GM23338 (cell line): ENCODE results near the gene TENM4. TPM values are rescaled to one million over a fixed set of nuclear protein-coding genes. Genes with fewer than 3 reads are reported as not detected.

Experiments used
- ATAC-seq: fragments of 200-7000 bp; cut with Tn5 transposase; 3 replicates; pipeline ENCODE4 v1.9.1; 2020
- DNase-seq: peaks from one replicate; pipeline ENCODE4 v3.0.0-alpha.2; 2015; ENCODE audit warnings: low spot score
- H2AFZ ChIP-seq: fragments of 200-600 bp; sonication (generic); 2 replicates; pipeline ENCODE4 v1.8.0; 2016; ENCODE audit warnings: antibody characterized with exemption, mild to moderate bottlenecking, moderate library complexity
- H3F3A ChIP-seq: fragments of 200-600 bp; sonication (generic); replicated peaks from 2 replicates; pipeline ENCODE4 v1.8.0; 2017; ENCODE audit warnings: antibody characterized with exemption, mixed run types, low read depth
- H3K27ac ChIP-seq: fragments of 200-600 bp; sonication (generic); 2 replicates; pipeline ENCODE4 v1.6.1; 2016; ENCODE audit warnings: low read depth
- H3K27me3 ChIP-seq: fragments of 200-600 bp; sonication (generic); 2 replicates; pipeline ENCODE4 v1.8.0; 2016; ENCODE audit warnings: mild to moderate bottlenecking, mixed run types, moderate library complexity; ENCODE audit not compliant: insufficient read depth
- H3K36me3 ChIP-seq: fragments of 200-600 bp; sonication (generic); 2 replicates; pipeline ENCODE4 v1.8.0; 2016; ENCODE audit warnings: mild to moderate bottlenecking; ENCODE audit not compliant: insufficient read depth
- H3K4me1 ChIP-seq: fragments of 200-600 bp; sonication (generic); 2 replicates; pipeline ENCODE4 v1.8.0; 2016; ENCODE audit warnings: mild to moderate bottlenecking, moderate library complexity; ENCODE audit not compliant: insufficient read depth
- H3K4me2 ChIP-seq: fragments of 200-600 bp; sonication (generic); 2 replicates; pipeline ENCODE4 v1.7.1; 2017; ENCODE audit warnings: mixed run types
- H3K4me3 ChIP-seq: fragments of 200-600 bp; sonication (generic); 2 replicates; pipeline ENCODE4 v1.6.1; 2016; ENCODE audit warnings: mixed run types
- H3K79me2 ChIP-seq: fragments of 200-600 bp; sonication (generic); replicated peaks from 2 replicates; pipeline ENCODE4 v1.8.0; 2017; ENCODE audit warnings: mild to moderate bottlenecking; ENCODE audit not compliant: insufficient read depth
- H3K9me2 ChIP-seq: fragments of 200-600 bp; sonication (generic); 2 replicates; pipeline ENCODE4 v1.8.0; 2017; ENCODE audit not compliant: insufficient read depth
- H4K20me1 ChIP-seq: fragments of 200-600 bp; sonication (generic); replicated peaks from 2 replicates; pipeline ENCODE4 v1.8.0; 2017; ENCODE audit warnings: mild to moderate bottlenecking; ENCODE audit not compliant: insufficient read depth
- H3K27ac Mint-ChIP-seq: 2 replicates; pipeline ENCODE4 v1.8.0; 2020; ENCODE audit warnings: inconsistent platforms, mild to moderate bottlenecking, moderate library complexity, mixed read lengths
- H3K27me3 Mint-ChIP-seq: 3 replicates; pipeline ENCODE4 v1.8.0; 2022; ENCODE audit warnings: low read depth, mild to moderate bottlenecking, moderate library complexity, mixed read lengths, inconsistent platforms; ENCODE audit not compliant: insufficient read depth, poor library complexity
- H3K36me3 Mint-ChIP-seq: 3 replicates; pipeline ENCODE4 v1.8.0; 2021; ENCODE audit warnings: low read depth, mild to moderate bottlenecking, inconsistent platforms, moderate library complexity, mixed read lengths
- H3K4me1 Mint-ChIP-seq: 3 replicates; pipeline ENCODE4 v1.8.0; 2020; ENCODE audit warnings: mild to moderate bottlenecking, inconsistent platforms, mixed read lengths
- H3K4me3 Mint-ChIP-seq: 3 replicates; pipeline ENCODE4 v1.8.0; 2021; ENCODE audit warnings: moderate library complexity, mild to moderate bottlenecking, inconsistent platforms, mixed read lengths
- H3K9me3 Mint-ChIP-seq: 3 replicates; pipeline ENCODE4 v1.8.0; 2020; ENCODE audit warnings: moderate library complexity, mild to moderate bottlenecking, inconsistent platforms, mixed read lengths
- CREB1 ChIP-seq: fragments of 250-450 bp; sonication (Bioruptor Pico); IDR thresholded peaks from 2 replicates; pipeline ENCODE4 v1.5.0; 2020; ENCODE audit warnings: low read depth, mild to moderate bottlenecking, moderate library complexity
- ETS1 ChIP-seq: IDR thresholded peaks from 2 replicates; pipeline ENCODE4 v1.6.1; 2016; ENCODE audit warnings: antibody characterized with exemption
- EZH2 ChIP-seq: fragments of 200-600 bp; sonication (generic); IDR thresholded peaks from one replicate; pipeline ENCODE4 v1.8.0; 2017; ENCODE audit warnings: antibody characterized with exemption, mild to moderate bottlenecking, low read depth; ENCODE audit not compliant: unreplicated experiment
- JUNB ChIP-seq: IDR thresholded peaks from one replicate; pipeline ENCODE4 v1.6.1; 2016; ENCODE audit warnings: antibody characterized with exemption; ENCODE audit not compliant: unreplicated experiment
- NANOG ChIP-seq: IDR thresholded peaks from 2 replicates; pipeline ENCODE4 v1.6.1; 2016; ENCODE audit warnings: antibody characterized with exemption, borderline replicate concordance
- POLR2AphosphoS5 ChIP-seq: IDR thresholded peaks from 2 replicates; pipeline ENCODE4 v1.6.1; 2016; ENCODE audit warnings: antibody characterized with exemption, low read depth
- STAT1 ChIP-seq: IDR thresholded peaks from one replicate; pipeline ENCODE4 v1.6.1; 2016; ENCODE audit warnings: antibody characterized with exemption; ENCODE audit not compliant: unreplicated experiment
- ZNF114 ChIP-seq: fragments of 250-450 bp; sonication (Bioruptor Pico); IDR thresholded peaks from 2 replicates; pipeline ENCODE4 v1.5.0; 2020; ENCODE audit warnings: mild to moderate bottlenecking, moderate library complexity
- ZNF331 ChIP-seq: fragments of 250-450 bp; sonication (Bioruptor Pico); IDR thresholded peaks from 2 replicates; pipeline ENCODE4 v1.5.0; 2020; ENCODE audit warnings: low read depth, mild to moderate bottlenecking, moderate library complexity
- ZNF462 ChIP-seq: fragments of 250-450 bp; sonication (Bioruptor Pico); IDR thresholded peaks from 2 replicates; pipeline ENCODE4 v1.5.0; 2020; ENCODE audit warnings: mild to moderate bottlenecking, moderate library complexity
- polyA plus RNA-seq: library from polyadenylated mRNA; unstranded; fragments of >200 nt; fragmentation: Nextera tagmentation; extraction: Ambion mirVana; gene quantifications from 2 replicates; pipeline ENCODE4 v1.2.1, GENCODE V29; 2016
- total RNA-seq: library from RNA; depleted of rRNA; stranded (reverse); fragments of >200 nt; shearing (Covaris generic); gene quantifications from 2 replicates; pipeline ENCODE4 v1.2.3, GENCODE V29; 2014

The TENM4 gene
- total and polyA plus RNA-seq, 2 experiments from 2014 or later, result 7.3 TPM

- Mint-ChIP-seq H3K4me3 (no peak overlapping the region), H3K36me3 (no peaks in the 10 kb centered on the region), H3K9me3 (no peaks in the 10 kb centered on the region; the same call in 2 of the 3 replicates), H3K27ac (no peak overlapping the region), H3K27me3 (peaks cover 2% of the 10 kb centered on the region), H3K4me1 (peaks cover 12% of the 10 kb centered on the region; the same call in 2 of the 3 replicates)
- Histone ChIP-seq H3K27ac (no peak overlapping the region), H2AFZ (no peak overlapping the region), H3K9me2 (no peaks in the 10 kb centered on the region), H3F3A (no peaks in the 10 kb centered on the region), H3K27me3 (no peaks in the 10 kb centered on the region), H3K79me2 (no peaks in the 10 kb centered on the region), H3K4me2 (no peak overlapping the region), H3K4me3 (no peak overlapping the region), H3K36me3 (no peaks in the 10 kb centered on the region), H4K20me1 (no peaks in the 10 kb centered on the region), H3K4me1 (no peaks in the 10 kb centered on the region)
- ATAC-seq (no peak), DNase-seq (no peak)
- TF ChIP-seq NANOG (no peak), EZH2 (no peak), ZNF462 (CRISPR knock-in tag) (no peak), CREB1 (CRISPR knock-in tag) (no peak), STAT1 (no peak), POLR2AphosphoS5 (no peak), ETS1 (no peak), ZNF114 (CRISPR knock-in tag) (no peak), ZNF331 (CRISPR knock-in tag) (no peak), JUNB (no peak)
These were observed 323.3 kb downstream of the TENM4 start for GRCh38 chr11:79117488-79117887.
